Aorta (tissue), 5 donors: ENCODE measurements around the gene KIDINS220. TPM values are rescaled to one million over a fixed set of nuclear protein-coding genes. Genes with fewer than 3 reads are reported as not detected.

Experiments
- ATAC-seq: fragments of 200-7000 bp; cut with Tn5 transposase; one replicate; pipeline ENCODE4 v1.9.1; 2022; ENCODE audit warnings: moderate library complexity; ENCODE audit not compliant: low FRiP score
- DNase-seq, 2 donors: peaks; one replicate each; pipeline ENCODE4 v3.0.0-alpha.2; 2020
- H3K27ac ChIP-seq, 2 donors: one replicate each; pipeline ENCODE4 v1.5.1; 2013; ENCODE audit warnings: low read length in 2 of 2, mild to moderate bottlenecking in 2 of 2, moderate library complexity in 2 of 2, control low read depth in 1 of 2, inconsistent platforms in 1 of 2, low read depth in 1 of 2
- H3K27me3 ChIP-seq, 2 donors: one replicate each; pipeline ENCODE4 v1.6.1; 2013; ENCODE audit warnings: control low read depth in 1 of 2, low read length in 1 of 2, mild to moderate bottlenecking in 1 of 2, moderate library complexity in 1 of 2; ENCODE audit not compliant: insufficient read depth in 2 of 2, control insufficient read depth in 1 of 2
- H3K36me3 ChIP-seq, 2 donors: one replicate each; pipeline ENCODE4 v1.6.1; 2013; ENCODE audit warnings: control low read depth in 1 of 2, low read length in 1 of 2, mild to moderate bottlenecking in 1 of 2; ENCODE audit not compliant: insufficient read depth in 2 of 2, control insufficient read depth in 1 of 2
- H3K4me1 ChIP-seq, 2 donors: one replicate each; pipeline ENCODE4 v1.6.1; 2013; ENCODE audit warnings: low read length in 2 of 2, control low read depth in 1 of 2, mild to moderate bottlenecking in 1 of 2, moderate library complexity in 1 of 2; ENCODE audit not compliant: insufficient read depth in 2 of 2, control insufficient read depth in 1 of 2
- H3K4me3 ChIP-seq, 2 donors: one replicate each; pipeline ENCODE4 v1.5.1; 2013; ENCODE audit warnings: low read length in 2 of 2, control low read depth in 1 of 2, mild to moderate bottlenecking in 1 of 2
- H3K9me3 ChIP-seq: one replicate; pipeline ENCODE4 v1.6.1; 2013; ENCODE audit warnings: mild to moderate bottlenecking, low read length; ENCODE audit not compliant: control insufficient read depth
- WGBS, 2 donors: extraction: QIAGEN DNeasy Blood & Tissue Kit; methylation state at CpG; one replicate each; pipeline ENCODE4 v1.1.7; 2013; 5-methylcytosine and 5-hydroxymethylcytosine counted together
- intact Hi-C, 2 donors: fragments of 100-400 bp; cut with DNase I; formaldehyde crosslinking; loops; one replicate each; pipeline versions ENCODE4 v1.14.2 to v1.15.0; 2022
- polyA plus RNA-seq, 2 donors: library from polyadenylated mRNA; stranded (reverse); fragments of 200-250 nt; gene quantifications; one replicate each; pipeline ENCODE4 v1.2.3, GENCODE V29; 2013
- total RNA-seq, 2 donors: library from RNA; stranded (reverse); fragmentation: NEBNext Ultra II Directional; extraction: Animal tissue kit (Norgen Biotek cat#: 25700); gene quantifications; one replicate each; pipeline ENCODE4 v1.2.1, GENCODE V29; 2021
- donor health status: healthy with polysubstance abuse.
- donor health status: Bipolar disorder and iron deficiency.
- donor health status: DM: no; HTN: no; CAD: no.
- donor health status: DM: no; HTN: no; CAD: no.
- donor health status: DM: yes; HTN: yes; CAD: no.

KIDINS220 gene
- total and polyA plus RNA-seq, 4 donors, result 6.9 to 81.6 (median 49.3) TPM

GRCh38 chr2:8831516-8831915 is 5.9 kb downstream of the KIDINS220 start:
- no peaks in the 10 kb centered on the region for H3K9me3 ChIP-seq
- no peaks in the 10 kb centered on the region for H3K27me3 ChIP-seq
- ATAC-seq (no peak), DNase-seq (no peak)
- H3K36me3 ChIP-seq, result peaks cover 0 to 4% of the 10 kb centered on the region in 2 donors
- 93 to 95% methylated on average over 2 of the region's 2 CpGs for WGBS, 2 donors
- peaks cover 3 to 4% of the 10 kb centered on the region in 2 donors for H3K4me1 ChIP-seq
- no peak overlapping the region for H3K4me3 ChIP-seq
- intact Hi-C loops, result loop anchor here in 1 of 2 donors (10.0 kb wide), 1 partner anchor 173 kb away; the partner anchor contains the start of gene MBOAT2
- H3K27ac ChIP-seq, result no peak overlapping the region

- no peaks in the 10 kb centered on the region for H3K27me3 ChIP-seq
- no peak overlapping the region for H3K4me3 ChIP-seq
- H3K4me1 ChIP-seq, result peaks cover 3 to 4% of the 10 kb centered on the region in 2 donors
- WGBS, 2 donors, result 88 to 89% methylated on average over 2 of the region's 2 CpGs
- no peak overlapping the region for H3K27ac ChIP-seq
- DNase-seq (no peak), ATAC-seq (no peak)
- intact Hi-C loops, result no loop called here
- no peaks in the 10 kb centered on the region for H3K9me3 ChIP-seq
- H3K36me3 ChIP-seq, result peaks cover 0 to 4% of the 10 kb centered on the region in 2 donors
These were observed 9.7 kb downstream of the KIDINS220 start for GRCh38 chr2:8827729-8828128.

- no peak for DNase-seq
- intact Hi-C loops, result no loop called here
- Histone ChIP-seq H3K27me3 (no peaks in the 10 kb centered on the region), H3K36me3 (no peaks in the 10 kb centered on the region), H3K9me3 (no peaks in the 10 kb centered on the region), H3K4me3 (no peak overlapping the region), H3K4me1 (no peaks in the 10 kb centered on the region), H3K27ac (peak overlapping the region; percentile 84 to 86)
- 42 to 44% methylated on average over 4 of the region's 4 CpGs for WGBS, 2 donors
- peak; percentile 49 for ATAC-seq
These were observed 15.2 kb downstream of the KIDINS220 start for GRCh38 chr2:8822218-8822617.

- peak overlapping the region in 1 of 2 donors; percentile 64 for H3K4me3 ChIP-seq
- peak overlapping the region; percentile 54 to 86 for H3K27ac ChIP-seq
- no peaks in the 10 kb centered on the region for H3K4me1 ChIP-seq
- H3K27me3 ChIP-seq, result no peaks in the 10 kb centered on the region
- WGBS, 2 donors, result 6 to 8% methylated on average over 8 of the region's 8 CpGs
- no peaks in the 10 kb centered on the region for H3K36me3 ChIP-seq
- ATAC-seq (peak; percentile 95), DNase-seq (peak in 1 of 2 donors; percentile 69)
- intact Hi-C loops, result loop anchor here in 1 of 2 donors (2.0 kb wide), 1 partner anchor 15 kb away; the partner anchor contains the start of gene KIDINS220
- no peaks in the 10 kb centered on the region for H3K9me3 ChIP-seq
These were observed 15.9 kb downstream of the KIDINS220 start for GRCh38 chr2:8821276-8822217.

GRCh38 chr2:8819948-8820347 is 17.5 kb downstream of the KIDINS220 start:
- WGBS, 2 donors, result 81 to 84% methylated on average over 8 of the region's 8 CpGs

GRCh38 chr2:8819194-8819593 is 18.2 kb downstream of the KIDINS220 start:
- no peaks in the 10 kb centered on the region for H3K9me3 ChIP-seq
- WGBS, 2 donors, result 79 to 80% methylated on average over 5 of the region's 5 CpGs
- intact Hi-C loops, result no loop called here
- H3K4me3 ChIP-seq, result no peak overlapping the region
- peaks cover 0 to 2% of the 10 kb centered on the region in 2 donors for H3K36me3 ChIP-seq
- ATAC-seq (no peak), DNase-seq (no peak)
- H3K4me1 ChIP-seq, result no peaks in the 10 kb centered on the region
- no peak overlapping the region for H3K27ac ChIP-seq
- no peaks in the 10 kb centered on the region for H3K27me3 ChIP-seq

More at GRCh38 chr2:8819948-8820347, 17.5 kb downstream of the KIDINS220 start:
- intact Hi-C loops, result loop anchor here in 1 of 2 donors (2.0 kb wide), 1 partner anchor 17 kb away; the partner anchor contains the start of gene KIDINS220
- no peaks in the 10 kb centered on the region for H3K9me3 ChIP-seq
- no peaks in the 10 kb centered on the region for H3K27me3 ChIP-seq
- DNase-seq (no peak), ATAC-seq (no peak)
- no peak overlapping the region for H3K4me3 ChIP-seq
- H3K27ac ChIP-seq, result no peak overlapping the region
- no peaks in the 10 kb centered on the region for H3K4me1 ChIP-seq
- H3K36me3 ChIP-seq, result peaks cover 0 to 2% of the 10 kb centered on the region in 2 donors

- no peaks in the 10 kb centered on the region for H3K9me3 ChIP-seq
- no peak overlapping the region for H3K4me3 ChIP-seq
- intact Hi-C loops, result no loop called here
- no peak for DNase-seq
- peaks cover 0 to 2% of the 10 kb centered on the region in 2 donors for H3K36me3 ChIP-seq
- WGBS, 2 donors, result 96 to 98% methylated on average over 1 of the region's 1 CpG
- no peaks in the 10 kb centered on the region for H3K27me3 ChIP-seq
- no peak for ATAC-seq
- no peaks in the 10 kb centered on the region for H3K4me1 ChIP-seq
- H3K27ac ChIP-seq, result no peak overlapping the region
These were observed 20.2 kb downstream of the KIDINS220 start for GRCh38 chr2:8817221-8817620.

GRCh38 chr2:8806885-8807704 is 30.3 kb downstream of the KIDINS220 start:
- ATAC-seq, result no peak

More at GRCh38 chr2:8806885-8807704, 30.3 kb downstream of the KIDINS220 start:
- Histone ChIP-seq H3K27me3 (no peaks in the 10 kb centered on the region), H3K4me1 (no peaks in the 10 kb centered on the region), H3K4me3 (no peak overlapping the region), H3K36me3 (peaks cover 9 to 12% of the 10 kb centered on the region in 2 donors), H3K9me3 (no peaks in the 10 kb centered on the region), H3K27ac (no peak overlapping the region)
- DNase-seq, result no peak
- intact Hi-C loops, result no loop called here
- 88 to 91% methylated on average over 6 of the region's 6 CpGs for WGBS, 2 donors
